HL-60 (cell line): ENCODE data around the gene LRPAP1.
"Not testable (repeated sequence)": the region's sequence is repeated elsewhere in the genome, so short reads cannot be mapped to it uniquely, and the experiment has no call there.

Source experiments
- CTCF ChIP-seq: IDR thresholded peaks from one replicate; pipeline ENCODE4 v1.5.1; 2011; ENCODE audit warnings: low read length, control low read depth, inconsistent platforms; ENCODE audit not compliant: insufficient read depth
- GABPA ChIP-seq: IDR thresholded peaks from 2 replicates; pipeline ENCODE4 v1.6.1; 2012; ENCODE audit warnings: low read depth
- POLR2AphosphoS5 ChIP-seq: IDR thresholded peaks from 2 replicates; pipeline ENCODE4 v1.6.1; 2012; ENCODE audit warnings: low read depth
- REST ChIP-seq: IDR thresholded peaks from 2 replicates; pipeline ENCODE4 v1.6.1; 2012; ENCODE audit warnings: low read depth; ENCODE audit not compliant: insufficient replicate concordance

GRCh38 chr4:3581334-3582090, 49.3 kb upstream of the LRPAP1 start:
- TF ChIP-seq REST, CTCF, GABPA, POLR2AphosphoS5: not testable (repeated sequence)
